HG03159 (cell line): ENCODE results near the gene RAB3B.
"Not testable (repeated sequence)": the region's sequence is repeated elsewhere in the genome, so short reads cannot be mapped to it uniquely, and the experiment has no call there.

Experiments
- ATAC-seq: cut with Tn5 transposase; IDR thresholded peaks from one replicate; pipeline ENCODE4 v1.9.1; 2021; ENCODE audit warnings: mild to moderate bottlenecking, moderate library complexity; ENCODE audit not compliant: unreplicated experiment

The RAB3B gene

GRCh38 chr1:51989582-51990477, 670 bp downstream of the RAB3B start:
- no peak for ATAC-seq

DNA sequence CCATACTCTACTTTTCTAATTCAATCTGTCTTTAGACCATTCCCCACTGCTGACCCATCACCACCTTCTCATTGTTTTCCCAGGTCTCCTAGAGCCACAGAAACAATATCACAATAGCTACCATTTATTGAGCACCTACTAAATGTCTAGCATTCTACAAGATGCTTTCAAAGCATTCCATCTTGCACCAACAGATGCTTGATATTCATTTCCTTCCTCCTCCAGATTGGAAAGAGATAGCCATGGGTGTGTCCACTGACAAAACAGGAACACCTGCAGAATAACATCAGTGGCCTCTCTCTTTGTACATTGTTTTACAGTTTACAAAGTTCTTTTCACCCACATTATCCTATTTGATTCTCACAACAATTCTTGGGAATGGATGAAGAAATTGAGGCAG, 2.2 kb downstream of the RAB3B start:
- ATAC-seq, result no peak

DNA sequence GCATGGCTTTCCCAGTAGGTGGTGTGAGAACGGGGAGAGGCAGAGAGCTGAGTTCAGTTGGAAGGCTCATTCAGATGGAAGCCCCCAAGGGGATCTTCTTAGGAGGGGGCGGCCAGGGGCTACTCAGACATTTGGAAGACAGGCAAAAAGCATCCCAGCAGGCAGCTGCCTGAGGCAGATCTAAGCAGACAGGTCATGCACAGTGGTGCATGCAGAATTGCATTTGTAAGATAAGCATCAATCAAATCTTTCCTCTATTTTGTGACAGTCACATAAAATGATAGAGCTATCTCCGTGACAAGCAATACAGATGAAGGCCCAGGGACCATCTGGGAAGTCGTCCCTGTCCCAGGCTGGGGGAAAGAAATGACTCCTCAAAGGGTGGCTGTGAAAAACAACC, 3.8 kb downstream of the RAB3B start:
- no peak for ATAC-seq

GRCh38 chr1:51982161-51982560, 8.3 kb downstream of the RAB3B start:
- no peak for ATAC-seq

DNA sequence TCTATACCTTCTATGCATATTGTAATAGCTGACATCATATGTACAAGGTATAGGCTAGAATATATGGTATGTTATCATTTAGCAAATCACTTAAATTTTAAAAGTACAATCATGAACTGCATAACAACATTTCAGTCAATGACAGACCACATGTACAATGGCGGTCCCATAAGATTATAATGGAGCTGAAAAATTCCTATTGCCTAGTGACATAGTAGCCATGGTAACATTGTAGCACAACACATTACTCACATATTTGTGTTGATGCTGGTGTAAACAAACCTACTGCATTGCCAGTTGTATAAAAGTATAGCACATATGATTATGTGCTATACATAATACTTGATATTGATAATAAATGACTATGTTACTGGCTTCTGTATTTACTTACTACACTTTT, 8.9 kb downstream of the RAB3B start:
- no peak for ATAC-seq

DNA sequence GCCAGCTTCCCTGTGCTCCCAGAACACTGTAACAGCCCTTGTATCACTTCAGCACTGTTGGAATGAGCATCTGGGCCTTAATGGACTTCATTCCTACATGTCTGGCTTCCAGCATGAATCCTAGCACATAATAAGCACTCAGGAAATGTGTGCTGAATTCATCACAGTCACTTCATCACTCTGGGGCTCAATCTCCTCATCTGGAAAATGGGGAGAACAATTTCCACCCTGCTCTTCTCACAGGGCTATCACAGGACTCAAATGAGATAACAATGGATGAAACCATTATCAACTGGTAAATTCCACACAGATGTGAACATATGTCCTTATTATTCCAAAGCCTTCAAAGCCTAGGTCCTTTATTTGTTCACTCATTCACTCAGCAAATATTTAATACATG, 12.4 kb downstream of the RAB3B start:
- ATAC-seq, result no peak

- ATAC-seq, result no peak
These were observed 13.5 kb downstream of the RAB3B start for GRCh38 chr1:51976846-51977602.

DNA sequence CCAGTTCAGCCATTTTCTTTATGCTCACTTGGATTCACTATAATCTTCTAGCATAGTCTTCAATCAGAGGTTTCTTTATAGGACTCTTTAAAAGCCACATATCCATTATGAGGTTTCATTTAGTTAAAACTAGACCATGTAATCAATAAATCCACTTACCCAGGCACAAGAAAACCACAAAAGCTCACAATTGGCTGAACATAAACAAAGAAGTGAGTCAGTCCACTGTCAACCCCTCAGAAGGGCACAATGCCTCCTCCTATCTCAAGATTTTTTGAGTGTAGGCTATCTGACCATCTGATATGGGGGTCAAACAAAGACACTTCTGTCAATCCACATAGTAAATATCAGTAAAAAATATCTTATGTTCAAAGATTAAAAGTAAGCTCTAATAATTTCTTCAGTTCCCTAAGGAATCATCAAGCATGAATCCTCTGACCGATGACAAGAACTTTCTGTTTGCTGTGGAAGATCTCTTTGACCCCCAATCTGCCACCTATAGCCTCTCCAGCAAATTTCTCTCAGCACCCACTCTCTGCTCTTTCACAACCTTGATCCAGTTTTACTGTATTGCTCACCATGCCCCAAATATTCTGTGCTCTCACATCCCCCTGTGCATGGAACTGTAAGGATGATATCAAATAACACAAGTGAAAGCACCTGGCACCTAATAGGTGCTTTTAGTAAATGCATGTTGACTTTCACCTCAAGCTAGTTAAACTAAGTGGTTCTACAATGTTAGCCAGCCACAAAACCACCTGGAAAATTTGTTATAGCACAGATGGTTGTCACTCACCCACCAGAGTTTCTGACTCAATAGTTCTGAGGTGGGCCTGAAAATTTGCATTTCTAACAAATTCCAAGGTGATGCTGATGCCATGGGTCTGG, 16.7 kb downstream of the RAB3B start:
- no peak for ATAC-seq

DNA sequence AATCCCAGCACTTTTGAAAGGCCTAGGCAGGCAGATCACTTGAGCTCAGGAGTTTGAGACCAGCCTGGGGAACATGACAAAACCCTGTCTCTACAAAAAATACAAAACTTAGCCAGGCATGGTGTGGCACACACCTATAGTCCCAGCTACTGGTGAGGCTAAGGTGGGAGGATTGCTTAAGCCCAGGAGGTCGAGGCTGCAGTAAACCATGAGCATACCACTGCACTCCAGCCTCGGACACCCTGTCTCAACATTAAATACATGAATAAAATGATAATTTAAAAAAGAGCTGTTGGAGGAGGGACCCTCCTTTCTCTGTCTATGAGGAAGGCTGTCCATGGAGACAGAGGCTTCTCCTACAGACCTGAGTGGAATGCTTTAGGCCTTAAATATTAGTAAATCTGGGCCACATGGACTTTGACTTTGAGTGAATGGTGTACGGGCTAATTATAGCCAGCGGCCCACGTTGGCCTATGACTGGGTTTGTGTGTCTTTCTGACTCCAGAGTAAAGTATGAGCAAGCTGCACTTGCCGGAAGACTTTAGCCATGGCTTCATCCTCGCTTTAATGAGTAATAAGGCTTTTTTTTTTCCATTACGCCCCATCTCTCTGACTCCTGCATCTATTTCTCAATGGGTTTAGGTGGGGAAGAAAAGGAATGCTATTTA, 21.3 kb downstream of the RAB3B start:
- ATAC-seq, result no peak

DNA sequence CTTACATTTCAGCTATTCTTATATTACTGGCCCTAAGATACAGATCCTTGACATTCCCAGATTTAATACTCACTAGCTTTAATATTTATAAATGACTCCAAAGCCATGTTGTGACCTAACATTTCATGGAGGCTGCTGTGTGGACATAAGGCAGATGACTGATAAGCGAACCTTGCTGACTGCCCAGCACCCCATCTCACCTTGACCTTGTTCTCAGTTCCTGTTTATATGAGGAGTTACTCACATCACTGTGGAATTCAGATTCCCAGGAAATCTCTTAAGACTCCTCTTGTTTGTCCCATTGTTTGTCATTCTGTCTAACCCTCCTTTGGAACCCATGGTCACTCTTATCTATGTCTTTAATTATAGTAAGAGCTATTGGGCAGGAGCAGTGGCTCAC, 21.9 kb downstream of the RAB3B start:
- ATAC-seq, result no peak

DNA sequence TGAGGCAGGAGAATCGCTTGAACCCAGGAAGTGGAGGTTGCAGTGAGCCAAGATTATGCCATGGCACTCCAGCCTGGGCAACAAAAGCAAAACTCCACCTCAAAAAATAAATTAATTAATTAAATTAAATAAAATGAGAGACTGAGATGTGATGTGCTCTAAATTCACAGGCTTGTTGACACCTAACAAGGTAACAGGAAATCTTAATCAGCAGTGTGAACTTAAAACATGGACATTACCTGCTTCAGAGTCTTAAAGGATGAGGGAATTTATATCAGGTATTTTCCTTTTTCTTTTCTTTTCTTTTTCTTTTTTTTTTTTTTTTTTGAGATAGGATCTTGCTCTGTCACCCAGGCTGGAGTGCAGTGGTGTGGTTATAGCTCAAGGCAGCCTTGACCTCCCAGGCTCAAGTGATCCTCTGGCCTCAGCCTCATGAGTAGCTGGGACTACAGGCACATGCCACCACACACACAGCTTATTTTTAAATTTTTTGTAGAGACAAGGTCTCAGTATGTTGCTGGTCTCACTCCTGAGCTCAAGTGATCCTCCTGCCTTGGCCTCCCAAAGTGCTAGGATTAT, 23.2 kb downstream of the RAB3B start:
- ATAC-seq, result not testable (repeated sequence)

- no peak for ATAC-seq
These were observed 23.9 kb downstream of the RAB3B start for GRCh38 chr1:51966559-51966958.

DNA sequence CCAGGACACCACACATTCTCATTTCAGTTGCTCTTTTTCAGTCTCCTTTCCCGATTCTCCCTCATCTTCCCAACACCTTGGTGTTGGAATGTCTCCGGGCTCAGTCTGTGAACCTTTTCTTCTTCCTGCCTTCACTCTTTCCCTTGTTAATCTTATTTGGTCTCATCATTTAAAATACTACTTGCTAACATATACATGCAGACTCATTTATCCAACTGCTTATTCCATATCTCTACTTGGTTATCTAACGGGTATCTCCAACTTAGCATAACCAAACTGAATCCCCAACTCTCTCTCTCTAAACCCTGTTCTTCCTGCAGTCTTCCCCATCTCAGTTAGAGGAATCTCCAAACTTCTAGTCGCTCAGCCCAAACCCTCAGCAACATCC, 26.2 kb downstream of the RAB3B start:
- ATAC-seq, result no peak

- no peak for ATAC-seq
These were observed 26.8 kb downstream of the RAB3B start for GRCh38 chr1:51963592-51964308.

DNA sequence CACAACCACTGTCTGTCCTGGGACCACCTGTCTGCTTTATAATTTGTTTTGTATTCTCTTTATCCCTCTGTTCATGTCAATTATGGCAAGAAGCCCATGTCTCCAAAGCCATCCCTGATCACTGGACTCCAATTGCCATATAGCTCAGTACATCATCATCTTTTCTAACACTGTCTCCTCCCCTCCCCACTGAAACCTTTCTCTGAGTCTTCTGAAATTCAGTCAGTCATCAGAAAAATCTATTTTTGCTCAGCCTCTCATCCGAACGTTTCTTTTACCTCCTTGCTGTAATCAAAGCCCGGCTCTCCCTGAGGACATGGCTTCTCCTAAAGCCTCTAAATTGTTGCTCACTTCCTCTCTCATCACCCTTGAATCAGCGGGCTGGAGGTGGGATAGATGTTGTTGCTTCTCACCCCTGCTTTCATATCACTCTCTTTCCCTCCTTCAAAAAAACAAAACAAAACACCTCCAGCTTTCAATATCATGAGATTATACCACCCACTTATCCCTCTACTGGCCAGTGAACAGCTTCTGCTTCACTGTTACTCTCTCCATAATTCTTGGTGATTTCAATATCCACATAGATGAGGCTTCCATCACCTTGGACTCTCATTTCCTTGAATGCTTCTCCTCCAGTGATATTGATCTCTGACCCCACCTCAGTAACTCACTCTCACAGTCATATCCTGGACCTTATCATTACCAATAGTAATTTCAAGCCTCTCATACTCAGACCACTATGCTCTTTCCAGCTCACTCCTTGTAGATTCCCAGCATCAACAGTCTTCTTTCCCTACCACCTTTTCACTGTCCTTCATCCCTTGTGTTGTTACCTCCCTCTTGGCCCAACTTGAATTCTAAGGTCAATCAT, 27.8 kb downstream of the RAB3B start:
- no peak for ATAC-seq

DNA sequence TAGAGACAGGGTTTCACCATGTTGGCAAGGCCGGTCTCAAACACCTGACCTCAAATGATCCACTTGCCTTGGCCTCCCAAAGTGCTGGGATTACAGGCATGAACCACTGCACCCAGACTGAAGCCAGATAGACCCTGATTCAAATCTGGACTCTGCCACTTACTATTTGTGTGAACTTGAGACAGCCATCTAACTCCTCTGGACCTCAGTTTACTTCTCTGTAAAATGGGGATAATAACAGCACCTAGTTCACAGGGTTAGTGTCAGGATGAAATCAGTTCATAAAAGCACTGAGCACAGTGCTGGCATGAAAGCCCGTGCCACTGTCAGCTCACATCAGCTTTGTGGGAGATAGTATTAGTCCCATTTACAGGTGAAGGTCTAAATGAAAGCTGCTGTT, 28.5 kb downstream of the RAB3B start:
- no peak for ATAC-seq

DNA sequence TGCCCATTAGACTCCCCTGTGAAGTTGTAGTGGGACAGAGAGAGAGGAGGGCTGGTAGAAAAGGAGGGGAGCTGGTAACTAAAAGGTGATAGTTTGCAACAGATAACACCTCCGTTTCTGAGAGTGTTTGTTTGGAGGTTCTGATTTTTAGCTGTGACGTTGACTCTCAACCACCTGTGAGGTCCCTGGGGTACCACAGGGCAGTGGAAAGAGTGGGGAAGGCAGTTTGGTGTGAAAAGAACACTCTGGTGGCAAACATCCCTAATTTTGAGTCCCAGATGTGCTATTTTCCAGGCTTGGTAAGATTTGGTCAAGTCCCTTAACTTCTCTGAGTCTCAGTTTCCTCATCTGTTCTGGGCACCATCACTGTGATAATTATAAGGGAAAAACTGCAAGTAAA, 29.3 kb downstream of the RAB3B start:
- no peak for ATAC-seq

GRCh38 chr1:51960262-51960661, 30.2 kb downstream of the RAB3B start:
- no peak for ATAC-seq

- ATAC-seq, result no peak
These were observed 31.7 kb downstream of the RAB3B start for GRCh38 chr1:51958824-51959223.
